ENCODE measurements around the gene CNOT8. TPM values are rescaled to one million over a fixed set of nuclear protein-coding genes. Genes with fewer than 3 reads are reported as not detected.

Gene CNOT8
- polyA plus RNA-seq, 2 of the 4 experiments (the other 2 are of a cell fraction), result 40.6 to 52.7 TPM

DNA sequence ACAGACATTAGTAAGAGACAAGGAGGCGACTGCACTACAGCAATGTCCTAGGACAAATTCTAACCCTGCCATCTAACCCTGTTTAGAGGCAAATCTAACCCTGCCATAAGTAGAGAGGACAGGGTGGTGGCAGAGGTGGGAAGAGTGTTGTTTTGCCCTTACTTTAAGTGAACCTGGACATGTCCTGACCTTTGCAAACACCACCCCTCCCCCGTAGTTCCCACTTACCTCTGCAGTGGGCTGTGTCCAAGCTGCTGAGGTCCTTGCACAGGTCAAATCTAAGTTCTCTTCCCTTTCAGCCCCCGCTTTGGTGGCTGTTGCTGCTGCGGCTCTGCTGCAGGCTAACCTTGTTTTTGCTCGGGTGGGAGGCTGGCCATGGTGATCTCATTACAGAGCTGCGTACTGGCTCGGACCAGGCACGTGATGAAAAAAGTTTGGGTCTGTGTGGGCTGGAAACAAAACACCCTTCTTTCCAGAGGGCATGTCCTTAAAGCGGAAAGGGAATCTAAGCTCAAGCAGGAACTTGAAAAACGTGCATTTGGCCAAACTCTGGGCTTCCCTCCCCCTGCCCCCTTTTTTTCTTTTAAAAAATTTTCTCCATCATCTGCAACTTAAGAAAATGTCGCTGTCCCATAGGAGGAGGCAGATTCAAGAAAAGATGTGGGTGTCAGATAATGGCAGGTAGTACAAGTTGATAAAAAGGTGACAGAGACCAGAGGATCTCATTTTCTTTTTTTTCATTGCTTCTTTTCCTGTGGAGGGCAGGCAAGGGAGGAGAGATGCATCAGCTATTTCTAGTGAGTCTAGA, 8.0 kb upstream of the CNOT8 start, which contains the start of gene FAXDC2 (continued):
- no peak for TF ChIP-seq HMGXB4 (CRISPR knock-in tag; IDR thresholded peaks at IDR 0.05; ENCODE audit: borderline replicate concordance)
- no peak for TF ChIP-seq CHD4 (IDR thresholded peaks at IDR 0.05; ENCODE audit: borderline replicate concordance)
- no peak for TF ChIP-seq EHMT2 (IDR thresholded peaks at IDR 0.05; ENCODE audit: low read depth)
- no peak for TF ChIP-seq TFCP2L1 (CRISPR knock-in tag; IDR thresholded peaks at IDR 0.05)
- TF ChIP-seq HOXA7 (CRISPR knock-in tag; IDR thresholded peaks at IDR 0.05), result no peak

GRCh38 chr5:154851351-154851750, 7.1 kb upstream of the CNOT8 start:
- no peaks in the 10 kb centered on the region for H3K9me3 ChIP-seq
- POLR2A ChIA-PET, result no interaction called here
- no peak overlapping the region for H3K27ac ChIP-seq
- no peak for TF ChIP-seq NR3C1 (IDR thresholded peaks at IDR 0.05)
- TF ChIP-seq RNF2 (IDR thresholded peaks at IDR 0.05; ENCODE audit: borderline replicate concordance, low read depth), result no peak
- no peak for TF ChIP-seq POLR2AphosphoS2 (conservative IDR thresholded peaks at IDR 0.05; ENCODE audit: low read length)
- no peak for TF ChIP-seq KDM5A (IDR thresholded peaks at IDR 0.05)
- TF ChIP-seq MAZ (IDR thresholded peaks at IDR 0.05; ENCODE audit: borderline replicate concordance, low read depth, low read length), result no peak
- H3K4me2 ChIP-seq, result no peak overlapping the region
- H3K4me1 ChIP-seq, result no peaks in the 10 kb centered on the region; the same call in 2 of the 3 replicates
- FAIRE-seq (no peak), DNase-seq (ENCODE audit: low read depth in 1 of 2, low spot score in 1 of 2) (no peak), ATAC-seq (no peak)
- 85% methylated on average over 3 of the region's 3 CpGs for WGBS (ENCODE audit: missing lambda C conversion rate)
- H3K4me3 ChIP-seq, result no peak overlapping the region
- CTCF ChIA-PET, result interaction anchor here (0.7 to 1.0 kb wide), 3 partner anchors 22 to 201 kb away, joined by 3 to 4 read pairs (median 3); no protein-coding TSS in a partner anchor

DNA sequence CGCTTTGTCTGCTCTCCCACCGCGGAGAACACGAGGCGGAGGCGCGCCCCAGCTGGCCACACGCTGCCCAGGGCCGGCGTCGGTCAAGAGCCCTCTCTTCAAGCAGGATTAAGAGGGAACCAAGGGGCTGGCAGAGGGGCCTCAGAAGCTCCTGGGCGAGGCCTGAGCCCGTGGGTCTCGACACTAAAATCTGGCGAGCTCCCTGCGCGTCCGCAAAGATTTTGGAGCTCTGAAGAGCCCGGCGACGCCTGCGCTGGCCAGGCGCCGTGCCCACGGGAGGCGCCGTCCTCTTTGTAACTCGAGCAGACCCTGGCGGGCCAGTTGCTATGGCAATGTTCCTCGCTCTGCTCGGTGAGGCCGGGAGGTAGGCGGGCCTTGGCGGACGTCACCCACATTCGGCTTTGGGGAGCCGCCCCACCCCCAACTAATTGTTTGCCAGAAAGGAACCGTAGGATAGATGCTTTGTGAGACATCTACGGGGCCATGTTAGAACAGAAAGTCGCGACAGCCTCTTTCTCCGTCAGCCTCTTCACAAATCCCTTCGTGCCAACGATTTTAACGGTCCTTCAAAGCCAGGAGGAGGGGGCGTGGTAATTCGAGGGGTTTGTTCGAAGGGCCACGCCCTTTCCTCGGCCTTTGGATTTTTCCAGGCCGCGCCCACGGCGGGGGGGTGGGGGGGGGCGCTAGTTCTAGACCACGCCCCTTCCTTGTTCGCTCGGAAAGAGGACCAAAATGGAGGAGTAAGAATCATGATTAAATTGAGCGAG, 714 bp upstream of the CNOT8 start:
- peak; percentile 90 to 97 for DNase-seq (ENCODE audit: low read depth in 1 of 2, low spot score in 1 of 2)
- no peaks in the 10 kb centered on the region for H3K9me3 ChIP-seq
- peak overlapping the region; percentile 76 for H3K4me3 ChIP-seq
- ATAC-seq, result peak; percentile 91
- H3K27ac ChIP-seq, result peak overlapping the region; percentile 87 to 98
- FAIRE-seq, result no peak
- H3K4me2 ChIP-seq, result peak overlapping the region; percentile 96
- CTCF ChIA-PET, result interaction anchor here (0.6 to 1.9 kb wide), 8 partner anchors 9 to 208 kb away, joined by 3 to 7 read pairs (median 3); no protein-coding TSS in a partner anchor
- WGBS (ENCODE audit: missing lambda C conversion rate), result 1% methylated on average over 37 of the region's 59 CpGs
- POLR2A ChIA-PET, result interaction anchor here (0.6 to 2.4 kb wide), 10 partner anchors 10 to 175 kb away, joined by 3 to 14 read pairs (median 4); partner anchors contain the start of gene GEMIN5
- H3K4me1 ChIP-seq, result peaks cover 30% of the 10 kb centered on the region; the same call in 2 of the 3 replicates
- TF ChIP-seq JUN (IDR thresholded peaks at IDR 0.05) (peak in 1 of 2 experiments; percentile 65; a peak in 2 of 5 replicates), RAD21 (conservative IDR thresholded peaks at IDR 0.05 in 1 of 2, IDR thresholded peaks at IDR 0.05 in 1 of 2) (peak; percentile 1 to 18; a peak in 1 of 5 replicates), PBX3 (IDR thresholded peaks at IDR 0.05) (0 out of 2 replicates have a peak, but pooled peaks have one; percentile 31), CBX2 (IDR thresholded peaks at IDR 0.05; ENCODE audit: borderline replicate concordance, low read depth) (no peak), KDM1A (IDR thresholded peaks at IDR 0.05; ENCODE audit: low read depth) (no peak), POLR2AphosphoS2 (conservative IDR thresholded peaks at IDR 0.05; ENCODE audit: low read length) (no peak), MAX (IDR thresholded peaks at IDR 0.05) (peak; percentile 94), HOXA7 (CRISPR knock-in tag; IDR thresholded peaks at IDR 0.05) (no peak), RFX5 (IDR thresholded peaks at IDR 0.05) (peak; percentile 66), MYC (IDR thresholded peaks at IDR 0.05; ENCODE audit: borderline replicate concordance, low read length) (peak; percentile 97), HMGXB4 (CRISPR knock-in tag; IDR thresholded peaks at IDR 0.05; ENCODE audit: borderline replicate concordance) (no peak)
- TF ChIP-seq, protein P1, sequence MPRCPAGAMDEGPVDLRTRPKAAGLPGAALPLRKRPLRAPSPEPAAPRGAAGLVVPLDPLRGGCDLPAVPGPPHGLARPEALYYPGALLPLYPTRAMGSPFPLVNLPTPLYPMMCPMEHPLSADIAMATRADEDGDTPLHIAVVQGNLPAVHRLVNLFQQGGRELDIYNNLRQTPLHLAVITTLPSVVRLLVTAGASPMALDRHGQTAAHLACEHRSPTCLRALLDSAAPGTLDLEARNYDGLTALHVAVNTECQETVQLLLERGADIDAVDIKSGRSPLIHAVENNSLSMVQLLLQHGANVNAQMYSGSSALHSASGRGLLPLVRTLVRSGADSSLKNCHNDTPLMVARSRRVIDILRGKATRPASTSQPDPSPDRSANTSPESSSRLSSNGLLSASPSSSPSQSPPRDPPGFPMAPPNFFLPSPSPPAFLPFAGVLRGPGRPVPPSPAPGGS (IDR thresholded peaks at IDR 0.05), result peak; percentile 83; the same call in 2 of the 3 replicates
- TF ChIP-seq, protein P2, sequence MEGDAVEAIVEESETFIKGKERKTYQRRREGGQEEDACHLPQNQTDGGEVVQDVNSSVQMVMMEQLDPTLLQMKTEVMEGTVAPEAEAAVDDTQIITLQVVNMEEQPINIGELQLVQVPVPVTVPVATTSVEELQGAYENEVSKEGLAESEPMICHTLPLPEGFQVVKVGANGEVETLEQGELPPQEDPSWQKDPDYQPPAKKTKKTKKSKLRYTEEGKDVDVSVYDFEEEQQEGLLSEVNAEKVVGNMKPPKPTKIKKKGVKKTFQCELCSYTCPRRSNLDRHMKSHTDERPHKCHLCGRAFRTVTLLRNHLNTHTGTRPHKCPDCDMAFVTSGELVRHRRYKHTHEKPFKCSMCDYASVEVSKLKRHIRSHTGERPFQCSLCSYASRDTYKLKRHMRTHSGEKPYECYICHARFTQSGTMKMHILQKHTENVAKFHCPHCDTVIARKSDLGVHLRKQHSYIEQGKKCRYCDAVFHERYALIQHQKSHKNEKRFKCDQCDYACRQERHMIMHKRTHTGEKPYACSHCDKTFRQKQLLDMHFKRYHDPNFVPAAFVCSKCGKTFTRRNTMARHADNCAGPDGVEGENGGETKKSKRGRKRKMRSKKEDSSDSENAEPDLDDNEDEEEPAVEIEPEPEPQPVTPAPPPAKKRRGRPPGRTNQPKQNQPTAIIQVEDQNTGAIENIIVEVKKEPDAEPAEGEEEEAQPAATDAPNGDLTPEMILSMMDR (IDR thresholded peaks at IDR 0.05), result no peak
- TF ChIP-seq, protein P3, sequence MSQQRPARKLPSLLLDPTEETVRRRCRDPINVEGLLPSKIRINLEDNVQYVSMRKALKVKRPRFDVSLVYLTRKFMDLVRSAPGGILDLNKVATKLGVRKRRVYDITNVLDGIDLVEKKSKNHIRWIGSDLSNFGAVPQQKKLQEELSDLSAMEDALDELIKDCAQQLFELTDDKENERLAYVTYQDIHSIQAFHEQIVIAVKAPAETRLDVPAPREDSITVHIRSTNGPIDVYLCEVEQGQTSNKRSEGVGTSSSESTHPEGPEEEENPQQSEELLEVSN (IDR thresholded peaks at IDR 0.05; ENCODE audit: borderline replicate concordance, low read depth), result peak; percentile 78

Measured in A549 (cell line).